GM12872 (cell line): ENCODE data around the gene SPHK2.

Experiments
- CTCF ChIP-seq: IDR thresholded peaks from 3 replicates; pipeline ENCODE4 v1.5.1; 2011; ENCODE audit warnings: low read depth, mild to moderate bottlenecking, low read length, moderate library complexity; ENCODE audit not compliant: insufficient read depth

Gene SPHK2

DNA sequence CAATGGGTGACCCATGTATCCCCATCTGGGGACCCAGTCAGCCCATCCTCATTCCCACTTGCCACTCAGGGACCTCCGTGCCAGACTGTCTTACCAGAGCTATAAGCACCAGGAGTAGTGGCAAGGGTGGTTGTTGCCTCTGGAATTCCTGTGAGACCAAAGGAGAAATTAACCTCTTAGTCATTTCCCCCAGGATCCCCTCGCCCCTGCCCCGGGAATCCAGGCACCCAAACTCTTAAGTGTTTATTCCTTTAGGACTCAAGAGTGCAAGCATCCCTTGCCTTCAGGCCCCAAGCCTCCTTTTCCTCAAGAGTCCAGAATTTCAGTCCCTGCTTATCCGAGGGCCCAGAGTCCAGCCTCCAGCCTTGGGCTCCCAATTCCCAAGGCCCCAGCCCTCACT lies 44.4 kb downstream of the SPHK2 start:
- no peak for TF ChIP-seq CTCF

DNA sequence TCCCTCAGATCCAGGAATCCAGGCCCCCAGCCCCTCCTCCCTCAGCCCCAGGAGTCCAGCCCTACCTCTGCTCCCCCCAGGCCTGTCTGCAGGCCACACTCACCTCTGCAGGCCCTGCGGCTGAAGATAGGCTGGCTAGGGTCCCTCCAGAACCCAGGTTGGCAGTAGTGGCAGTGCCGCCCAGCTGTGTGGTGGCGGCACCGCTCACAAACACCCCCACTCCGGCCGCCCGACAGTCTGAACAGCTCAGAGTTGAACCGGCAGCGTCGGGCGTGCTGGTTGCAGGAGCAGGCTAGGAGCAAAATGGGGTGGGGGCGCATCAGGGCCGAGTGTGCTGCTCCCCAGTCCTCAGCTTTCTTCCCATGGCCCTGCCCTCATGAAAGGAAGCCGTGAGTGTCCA lies 45.2 kb downstream of the SPHK2 start:
- TF ChIP-seq CTCF, result no peak

GRCh38 chr19:48665786-48666185 lies 46.5 kb downstream of the SPHK2 start:
- TF ChIP-seq CTCF, result no peak

DNA sequence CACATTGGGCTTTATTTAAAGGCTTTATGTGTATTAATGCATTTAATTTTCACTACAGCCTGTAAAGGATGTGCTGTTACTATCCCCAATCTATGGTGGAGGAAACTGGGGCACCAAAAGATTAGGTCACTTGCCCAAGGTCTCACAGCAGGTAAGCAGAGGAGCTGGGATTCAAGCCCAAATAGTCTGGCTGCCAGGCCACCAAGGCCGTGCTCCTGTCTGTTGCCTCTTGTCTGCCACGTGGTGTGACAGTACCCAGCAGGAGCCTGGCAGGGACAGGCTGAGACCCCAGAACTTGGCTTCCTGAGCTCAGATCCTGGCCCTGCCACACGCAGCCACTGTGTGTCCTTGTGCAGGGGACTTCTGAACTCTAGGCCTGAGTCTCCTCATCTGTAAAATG lies 49.0 kb downstream of the SPHK2 start:
- TF ChIP-seq CTCF, result no peak

DNA sequence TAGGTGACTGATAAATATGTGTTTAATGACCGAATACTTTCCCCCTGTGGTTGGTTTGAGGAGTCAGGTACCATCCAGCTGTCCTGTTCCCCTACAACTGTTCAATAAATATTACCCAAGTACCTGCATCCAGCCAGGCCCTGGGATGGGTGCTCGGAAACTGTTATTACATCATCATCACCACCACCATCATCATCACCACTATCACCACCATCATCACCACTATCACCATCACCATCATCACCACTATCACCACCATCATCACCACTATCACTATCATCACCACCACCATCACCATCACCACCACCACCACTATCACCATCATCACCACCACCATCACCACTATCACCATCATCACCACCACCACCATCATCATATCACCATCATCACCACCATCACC lies 49.5 kb downstream of the SPHK2 start:
- TF ChIP-seq CTCF, result no peak

- no peak for TF ChIP-seq CTCF
Observed at GRCh38 chr19:48669903-48670668, 50.8 kb downstream of the SPHK2 start.

DNA sequence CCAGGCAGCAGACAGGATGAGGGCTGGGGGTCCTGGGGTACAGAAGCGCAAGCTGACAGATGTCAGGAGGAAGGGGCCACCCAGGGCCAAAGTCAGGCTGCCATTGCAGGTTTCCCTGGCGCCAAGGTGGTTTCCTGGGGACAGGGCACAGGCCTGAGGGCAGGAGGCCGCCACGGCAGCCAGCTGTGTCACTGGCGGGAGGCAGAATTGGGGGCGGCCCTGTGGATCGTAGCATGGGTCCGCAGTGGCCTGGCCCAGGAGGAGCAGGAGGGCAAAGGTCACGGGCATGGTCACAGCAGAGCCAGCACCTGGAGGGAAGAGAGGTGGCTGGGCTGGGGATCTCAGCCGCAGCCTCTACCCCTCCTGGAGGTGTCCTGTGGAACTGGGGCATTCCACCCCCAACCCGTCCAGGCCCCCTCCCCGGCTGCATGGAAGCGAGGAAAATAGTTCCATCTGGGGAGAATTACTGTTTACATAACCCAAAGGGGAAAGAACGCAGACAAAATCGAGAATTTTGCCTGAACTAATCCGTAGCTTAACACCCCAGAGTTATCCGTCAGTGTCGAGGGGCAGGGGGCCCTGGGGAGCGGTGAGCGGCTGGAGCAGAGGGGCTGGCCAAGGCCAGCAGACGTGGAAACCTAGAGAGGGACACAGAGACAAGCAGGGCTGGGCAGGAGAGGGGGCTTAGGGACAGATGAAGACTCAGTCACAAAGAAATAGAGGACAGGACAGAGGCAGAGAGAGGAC lies 51.6 kb downstream of the SPHK2 start:
- TF ChIP-seq CTCF, result no peak
